ENCODE results near the gene FLT3LG. TPM values are rescaled to one million over a fixed set of nuclear protein-coding genes. Genes with fewer than 3 reads are reported as not detected.

FLT3LG gene
- total RNA-seq, 1 experiment from 2014 or later: 0.18 TPM

DNA sequence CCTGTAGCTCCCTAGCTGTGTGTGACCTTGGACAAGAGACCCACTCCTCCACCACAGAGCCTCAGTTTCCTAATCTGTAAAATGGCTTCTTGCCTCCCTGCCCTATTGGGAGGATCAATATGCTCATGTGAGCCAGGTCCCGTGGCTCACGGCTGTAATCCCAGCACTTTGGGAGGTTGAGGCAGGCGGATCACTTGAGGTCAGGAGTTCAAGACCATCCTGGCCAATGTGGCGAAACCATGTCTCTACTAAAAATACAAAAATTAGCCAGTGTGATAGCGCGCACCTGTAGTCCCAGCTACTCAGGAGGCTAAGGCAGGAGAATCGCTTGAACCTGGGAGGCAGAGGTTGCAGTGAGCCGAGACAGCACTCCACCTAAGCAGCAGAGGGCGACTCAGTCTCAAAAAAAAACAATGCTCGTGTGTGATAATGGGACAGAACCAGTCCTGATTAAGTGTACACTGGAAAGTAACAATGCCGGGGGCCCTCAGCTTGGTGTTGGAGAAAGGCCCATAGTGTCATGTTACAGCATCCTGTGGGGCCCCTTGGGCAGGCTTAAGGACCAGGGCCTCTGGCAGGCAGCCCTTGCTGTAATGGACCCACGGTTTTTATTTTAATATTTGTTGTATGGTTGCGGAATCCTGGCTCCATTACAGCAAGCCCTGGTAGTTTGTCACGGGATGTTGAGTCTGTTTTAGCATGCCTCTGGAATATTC is 29.0 kb downstream of the FLT3LG start:
- DNase-seq: peak; percentile 83
- Histone ChIP-seq H2AFZ (ENCODE audit: low read length) (peak overlapping the region; percentile 49), H3F3A (ENCODE audit: low read length, unreplicated experiment) (peaks cover 13% of the 10 kb centered on the region), H3K36me3 (ENCODE audit: low read depth, low read length) (peaks cover 21% of the 10 kb centered on the region), H3K79me2 (ENCODE audit: low read length) (peaks cover 12% of the 10 kb centered on the region), H3K4me2 (ENCODE audit: low read length) (peak overlapping the region; percentile 19; the same call in 1 of the 2 replicates), H3K27me3 (ENCODE audit: low read length) (no peaks in the 10 kb centered on the region), H3K4me1 (ENCODE audit: insufficient read depth, low read length) (peaks cover 11% of the 10 kb centered on the region), H4K20me1 (ENCODE audit: low read length) (peaks cover 19% of the 10 kb centered on the region), H3K9me3 (ENCODE audit: low read length) (no peaks in the 10 kb centered on the region), H3K4me3 (ENCODE audit: low read length) (no peak overlapping the region), H3K9ac (ENCODE audit: low read length) (no peak overlapping the region), H3K9me2 (replicated peaks; ENCODE audit: low read length) (no peaks in the 10 kb centered on the region), H3K27ac (ENCODE audit: low read length) (no peak overlapping the region)
- peak; percentile 78 for TF ChIP-seq CTCF (conservative IDR thresholded peaks at IDR 0.05; ENCODE audit: low read depth, low read length)
- TF ChIP-seq EZH2phosphoT487 (IDR thresholded peaks at IDR 0.05; ENCODE audit: borderline replicate concordance, low read length): no peak
- no peak for TF ChIP-seq EZH2 (IDR thresholded peaks at IDR 0.05; ENCODE audit: low read length, unreplicated experiment)
- POLR2A ChIA-PET (ENCODE audit: unreplicated experiment): interaction anchor here (0.6 to 0.7 kb wide), 2 partner anchors 14 to 17 kb away, joined by 3 read pairs; no protein-coding TSS in a partner anchor
- ATAC-seq: peak; percentile 68
- intact Hi-C loops (cut with micrococcal nuclease): loop anchor here (1.0 kb wide), 2 partner anchors 44 to 67 kb away; no protein-coding TSS in a partner anchor
- CTCF ChIA-PET: interaction anchor here (0.6 to 1.5 kb wide), 3 partner anchors 25 to 68 kb away, joined by 4 to 21 read pairs (median 6); partner anchors contain the start of gene RCN3
- BruUV-seq (replicated peaks): no TSS peak

DNA sequence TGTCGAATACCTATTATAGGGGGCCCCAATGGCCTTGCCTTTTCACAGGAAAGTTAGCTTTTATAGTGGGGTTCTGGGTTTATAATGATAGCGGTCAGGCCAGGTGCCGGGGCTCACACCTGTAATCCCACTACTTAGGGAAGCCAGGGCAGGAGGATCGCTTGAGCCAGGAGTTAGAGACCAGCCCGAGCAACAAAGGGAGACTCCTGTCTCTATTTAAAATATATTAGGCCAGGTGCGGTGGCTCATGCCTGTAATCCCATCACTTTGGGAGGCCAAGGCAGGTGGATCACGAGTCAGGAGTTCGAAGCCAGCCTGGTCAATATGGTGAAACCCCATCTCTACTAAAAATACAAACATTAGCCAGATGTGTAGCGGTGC is 29.6 kb downstream of the FLT3LG start:
- TF ChIP-seq EZH2phosphoT487 (IDR thresholded peaks at IDR 0.05; ENCODE audit: borderline replicate concordance, low read length): no peak
- TF ChIP-seq EZH2 (IDR thresholded peaks at IDR 0.05; ENCODE audit: low read length, unreplicated experiment): no peak
- no peak for TF ChIP-seq CTCF (conservative IDR thresholded peaks at IDR 0.05; ENCODE audit: low read depth, low read length)
- H2AFZ ChIP-seq (ENCODE audit: low read length): peak overlapping the region; percentile 49
- BruUV-seq (replicated peaks): no TSS peak
- no peaks in the 10 kb centered on the region for H3K9me3 ChIP-seq (ENCODE audit: low read length)
- H3F3A ChIP-seq (ENCODE audit: low read length, unreplicated experiment): peaks cover 9% of the 10 kb centered on the region
- H4K20me1 ChIP-seq (ENCODE audit: low read length): peaks cover 14% of the 10 kb centered on the region
- no peak overlapping the region for H3K9ac ChIP-seq (ENCODE audit: low read length)
- peaks cover 6% of the 10 kb centered on the region for H3K79me2 ChIP-seq (ENCODE audit: low read length)
- H3K4me3 ChIP-seq (ENCODE audit: low read length): no peak overlapping the region
- 0 out of 2 replicates have a peak overlapping the region, but pooled peaks have one; percentile 19 for H3K4me2 ChIP-seq (ENCODE audit: low read length)
- ChIA-PET POLR2A (ENCODE audit: unreplicated experiment) (no interaction called here), CTCF (interaction anchor here (0.6 to 1.5 kb wide), 2 partner anchors 24 to 43 kb away, joined by 6 to 21 read pairs; partner anchors contain the start of gene RCN3)
- H3K27me3 ChIP-seq (ENCODE audit: low read length): no peaks in the 10 kb centered on the region
- no peaks in the 10 kb centered on the region for H3K9me2 ChIP-seq (replicated peaks; ENCODE audit: low read length)
- peaks cover 5% of the 10 kb centered on the region for H3K4me1 ChIP-seq (ENCODE audit: insufficient read depth, low read length)
- peaks cover 15% of the 10 kb centered on the region for H3K36me3 ChIP-seq (ENCODE audit: low read depth, low read length)
- H3K27ac ChIP-seq (ENCODE audit: low read length): no peak overlapping the region
- ATAC-seq (no peak), DNase-seq (no peak)
- intact Hi-C loops (cut with micrococcal nuclease): loop anchor here (1.0 kb wide), 2 partner anchors 44 to 67 kb away; no protein-coding TSS in a partner anchor
